ENCODE measurements around the gene DUSP16. TPM values are rescaled to one million over a fixed set of nuclear protein-coding genes. Genes with fewer than 3 reads are reported as not detected.
"Not testable (repeated sequence)": the region's sequence is repeated elsewhere in the genome, so short reads cannot be mapped to it uniquely, and the experiment has no call there.

DUSP16 gene
- total RNA-seq, 1 donor from 2014 or later: 52.1 TPM

DNA sequence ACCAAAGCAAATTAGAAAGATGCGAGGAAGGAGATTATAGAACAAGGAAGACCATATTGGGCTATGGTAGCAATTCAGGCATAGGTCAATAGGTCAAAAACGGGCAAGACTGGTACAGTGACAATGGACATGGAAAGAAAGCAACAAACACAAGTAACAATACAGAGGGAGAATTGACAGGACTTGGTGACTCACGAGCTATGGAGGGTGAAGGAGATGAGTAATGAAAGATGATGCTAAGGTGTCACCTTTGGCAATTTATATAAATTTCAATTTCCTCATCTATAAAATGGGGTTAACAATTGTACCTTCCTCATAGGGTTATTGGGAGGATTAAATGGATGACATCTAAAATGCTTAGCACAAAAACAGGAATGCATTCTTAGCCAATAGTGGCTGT is 15.1 kb upstream of the DUSP16 start:
- H3K4me3 Mint-ChIP-seq: no peak overlapping the region
- H3K27me3 Mint-ChIP-seq: no peaks in the 10 kb centered on the region
- H3K4me1 Mint-ChIP-seq (ENCODE audit: unreplicated experiment): no peaks in the 10 kb centered on the region
- peaks cover 8% of the 10 kb centered on the region for H3K9me3 Mint-ChIP-seq
- no peak overlapping the region for H3K27ac Mint-ChIP-seq
- TF ChIP-seq, protein P1, sequence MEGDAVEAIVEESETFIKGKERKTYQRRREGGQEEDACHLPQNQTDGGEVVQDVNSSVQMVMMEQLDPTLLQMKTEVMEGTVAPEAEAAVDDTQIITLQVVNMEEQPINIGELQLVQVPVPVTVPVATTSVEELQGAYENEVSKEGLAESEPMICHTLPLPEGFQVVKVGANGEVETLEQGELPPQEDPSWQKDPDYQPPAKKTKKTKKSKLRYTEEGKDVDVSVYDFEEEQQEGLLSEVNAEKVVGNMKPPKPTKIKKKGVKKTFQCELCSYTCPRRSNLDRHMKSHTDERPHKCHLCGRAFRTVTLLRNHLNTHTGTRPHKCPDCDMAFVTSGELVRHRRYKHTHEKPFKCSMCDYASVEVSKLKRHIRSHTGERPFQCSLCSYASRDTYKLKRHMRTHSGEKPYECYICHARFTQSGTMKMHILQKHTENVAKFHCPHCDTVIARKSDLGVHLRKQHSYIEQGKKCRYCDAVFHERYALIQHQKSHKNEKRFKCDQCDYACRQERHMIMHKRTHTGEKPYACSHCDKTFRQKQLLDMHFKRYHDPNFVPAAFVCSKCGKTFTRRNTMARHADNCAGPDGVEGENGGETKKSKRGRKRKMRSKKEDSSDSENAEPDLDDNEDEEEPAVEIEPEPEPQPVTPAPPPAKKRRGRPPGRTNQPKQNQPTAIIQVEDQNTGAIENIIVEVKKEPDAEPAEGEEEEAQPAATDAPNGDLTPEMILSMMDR (conservative IDR thresholded peaks at IDR 0.05): no peak
- no peak for DNase-seq (ENCODE audit: extremely low spot score, unreplicated experiment)
- H3K36me3 Mint-ChIP-seq: no peaks in the 10 kb centered on the region

DNA sequence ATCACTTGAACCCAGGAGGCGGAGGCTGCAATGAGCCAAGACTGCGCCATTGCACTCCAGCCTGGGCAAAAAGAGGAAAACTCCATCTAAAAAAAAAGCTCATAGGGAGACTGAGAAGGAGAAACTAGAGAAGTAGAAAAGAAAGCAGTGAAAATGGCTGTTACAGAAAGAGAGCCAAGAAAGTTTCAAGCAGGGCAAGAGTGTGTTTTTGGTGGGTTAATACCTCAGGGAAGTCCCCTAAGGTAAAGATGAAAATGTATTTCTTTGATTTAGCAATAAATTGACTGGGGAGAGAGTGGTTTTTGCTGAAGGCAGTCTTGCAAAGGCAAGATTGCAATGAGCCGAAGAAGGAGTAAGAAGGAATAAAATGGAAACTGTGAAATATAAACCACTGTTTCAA is 10.0 kb upstream of the DUSP16 start:
- DNase-seq (ENCODE audit: extremely low spot score, unreplicated experiment): no peak
- TF ChIP-seq, protein P1 (conservative IDR thresholded peaks at IDR 0.05): no peak
- H3K27ac Mint-ChIP-seq: no peak overlapping the region
- H3K27me3 Mint-ChIP-seq: no peaks in the 10 kb centered on the region
- peaks cover 5% of the 10 kb centered on the region for H3K9me3 Mint-ChIP-seq
- H3K4me1 Mint-ChIP-seq (ENCODE audit: unreplicated experiment): no peaks in the 10 kb centered on the region
- H3K36me3 Mint-ChIP-seq: peaks cover 3% of the 10 kb centered on the region
- H3K4me3 Mint-ChIP-seq: no peak overlapping the region

DNA sequence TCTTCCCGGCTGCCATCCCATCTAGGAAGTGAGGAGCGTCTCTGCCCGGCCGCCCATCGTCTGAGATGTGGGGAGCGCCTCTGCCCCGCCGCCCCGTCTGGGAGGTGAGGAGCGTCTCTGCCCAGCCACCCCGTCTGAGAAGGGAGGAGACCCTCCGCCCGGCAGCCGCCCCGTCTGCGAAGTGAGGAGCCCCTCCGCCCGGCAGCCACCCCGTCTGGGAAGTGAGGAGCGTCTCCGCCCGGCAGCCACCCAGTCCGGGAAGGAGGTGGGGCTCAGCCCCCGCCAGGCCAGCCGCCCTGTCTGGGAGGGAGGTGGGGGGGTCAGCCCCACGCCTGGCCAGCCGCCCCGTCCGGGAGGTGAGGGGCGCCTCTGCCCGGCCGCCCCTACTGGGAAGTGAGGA is 3.3 kb upstream of the DUSP16 start:
- not testable (repeated sequence) for H3K9me3 Mint-ChIP-seq; H3K4me1 Mint-ChIP-seq (ENCODE audit: unreplicated experiment); DNase-seq (ENCODE audit: extremely low spot score, unreplicated experiment); H3K4me3 Mint-ChIP-seq; H3K27me3 Mint-ChIP-seq; H3K27ac Mint-ChIP-seq
- peaks cover 12% of the 10 kb centered on the region for H3K36me3 Mint-ChIP-seq

DNA sequence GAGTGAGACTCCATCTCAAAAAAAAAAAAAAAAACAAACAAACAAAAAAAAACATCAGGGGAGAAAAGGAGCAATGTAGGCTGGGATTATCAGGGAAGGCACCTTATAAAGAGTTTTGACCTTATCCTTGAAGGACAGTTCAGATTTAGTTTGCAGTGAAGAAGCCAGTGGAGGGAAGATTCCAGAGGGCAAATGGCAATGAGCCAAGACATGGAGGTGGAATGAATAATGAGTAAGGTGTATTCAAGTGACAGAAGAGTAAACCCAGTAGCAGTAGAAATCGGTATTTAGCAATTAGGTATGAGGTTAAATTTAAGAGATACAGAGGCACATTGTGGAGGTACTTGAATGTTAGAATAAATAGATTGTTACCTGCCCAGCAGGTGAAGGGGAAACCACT is 2.2 kb upstream of the DUSP16 start:
- peaks cover 3% of the 10 kb centered on the region for H3K27me3 Mint-ChIP-seq
- peaks cover 16% of the 10 kb centered on the region for H3K36me3 Mint-ChIP-seq
- peak overlapping the region; percentile 5 for H3K27ac Mint-ChIP-seq
- peaks cover under 1% of the 10 kb centered on the region for H3K4me1 Mint-ChIP-seq (ENCODE audit: unreplicated experiment)
- DNase-seq (ENCODE audit: extremely low spot score, unreplicated experiment): no peak
- H3K9me3 Mint-ChIP-seq: no peaks in the 10 kb centered on the region
- TF ChIP-seq, protein P1 (conservative IDR thresholded peaks at IDR 0.05): no peak
- peak overlapping the region; percentile 6 for H3K4me3 Mint-ChIP-seq

DNA sequence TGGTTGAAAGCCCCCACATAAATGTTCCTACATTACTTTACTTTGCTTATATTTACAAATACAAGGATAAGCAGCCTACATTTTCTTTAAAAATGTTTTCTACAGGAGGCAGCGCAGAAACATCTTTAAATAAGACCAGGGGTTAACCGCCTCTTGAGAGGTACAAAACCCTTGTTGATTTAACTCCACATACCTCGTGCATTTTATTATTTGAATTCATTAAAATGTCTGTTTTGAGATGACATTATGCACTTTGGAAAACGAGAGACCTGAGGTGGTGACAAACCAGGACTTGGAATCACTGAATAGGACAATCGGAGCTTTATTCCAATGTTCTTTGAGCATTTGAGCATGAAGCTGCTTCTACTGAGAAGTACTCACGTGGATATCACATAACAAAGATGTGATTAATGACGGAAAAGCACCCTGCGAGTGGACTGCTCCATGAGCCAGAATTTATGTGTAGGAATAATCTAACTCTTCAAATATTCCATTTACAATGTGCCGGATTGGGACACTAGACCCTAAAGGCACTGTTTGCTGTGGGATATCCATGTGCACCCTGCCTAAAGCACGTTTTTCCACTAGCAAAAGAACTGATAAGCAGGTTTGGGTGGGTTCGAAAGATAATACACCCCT is 746 bp upstream of the DUSP16 start:
- no peaks in the 10 kb centered on the region for H3K9me3 Mint-ChIP-seq
- peak overlapping the region; percentile 99 for H3K27ac Mint-ChIP-seq
- H3K4me1 Mint-ChIP-seq (ENCODE audit: unreplicated experiment): peaks cover 8% of the 10 kb centered on the region
- DNase-seq (ENCODE audit: extremely low spot score, unreplicated experiment): no peak
- H3K36me3 Mint-ChIP-seq: peaks cover 25% of the 10 kb centered on the region
- TF ChIP-seq, protein P1 (conservative IDR thresholded peaks at IDR 0.05): no peak
- H3K4me3 Mint-ChIP-seq: peak overlapping the region; percentile 94
- peaks cover 3% of the 10 kb centered on the region for H3K27me3 Mint-ChIP-seq

DNA sequence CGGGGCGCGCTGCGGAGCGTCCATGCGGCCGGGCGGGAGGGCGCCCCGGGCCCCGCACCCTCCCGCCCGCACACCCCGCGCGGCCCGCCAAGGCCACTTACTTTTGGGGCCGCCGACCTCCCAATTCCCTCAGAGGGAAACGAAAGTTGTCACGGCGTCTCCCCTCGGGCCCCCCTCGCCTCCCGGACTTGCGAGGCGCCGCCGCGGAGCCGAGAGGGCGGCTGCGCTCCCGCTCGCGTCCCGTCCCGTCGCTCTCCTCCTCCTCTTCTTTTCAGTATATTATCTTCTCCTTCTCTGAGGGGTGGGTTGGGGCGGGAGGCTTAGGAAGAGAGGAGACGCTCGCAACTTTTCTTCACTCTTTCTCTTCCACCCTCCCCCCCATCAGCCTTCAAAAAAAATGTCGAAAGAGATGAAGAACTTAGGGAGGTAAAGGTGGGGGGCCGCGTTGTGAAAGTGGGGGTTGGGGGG is 613 bp downstream of the DUSP16 start:
- Mint-ChIP-seq H3K27me3 (peaks cover 3% of the 10 kb centered on the region), H3K36me3 (peaks cover 35% of the 10 kb centered on the region), H3K4me3 (peak overlapping the region; percentile 88), H3K4me1 (ENCODE audit: unreplicated experiment) (peaks cover 8% of the 10 kb centered on the region), H3K9me3 (no peaks in the 10 kb centered on the region), H3K27ac (peak overlapping the region; percentile 99)
- no peak for DNase-seq (ENCODE audit: extremely low spot score, unreplicated experiment)
- TF ChIP-seq, protein P1 (conservative IDR thresholded peaks at IDR 0.05): no peak

Data from type B pancreatic cell (in vitro differentiated cells).